GM19238 (cell line): ENCODE data around the gene MYO16.

Source experiments
- DNase-seq: peaks from one replicate; pipeline ENCODE4 v3.0.0; 2011; ENCODE audit warnings: low spot score; ENCODE audit not compliant: insufficient read length

The MYO16 gene

GRCh38 chr13:108927615-108928014 lies 298.2 kb downstream of the MYO16 start:
- no peak for DNase-seq

- DNase-seq: no peak
Observed at GRCh38 chr13:108929532-108930206, 300.3 kb downstream of the MYO16 start.

- no peak for DNase-seq
Observed at GRCh38 chr13:108932196-108932595, 302.8 kb downstream of the MYO16 start.

GRCh38 chr13:108933061-108933460 lies 303.6 kb downstream of the MYO16 start:
- no peak for DNase-seq

- no peak for DNase-seq
Observed at GRCh38 chr13:108938155-108938554, 308.7 kb downstream of the MYO16 start.

GRCh38 chr13:108940121-108940520 lies 310.7 kb downstream of the MYO16 start:
- no peak for DNase-seq

GRCh38 chr13:108943842-108944241 lies 314.4 kb downstream of the MYO16 start:
- no peak for DNase-seq

- no peak for DNase-seq
Observed at GRCh38 chr13:108944760-108945159, 315.3 kb downstream of the MYO16 start.

GRCh38 chr13:108947551-108948030 lies 318.2 kb downstream of the MYO16 start:
- no peak for DNase-seq

GRCh38 chr13:108948251-108948671 lies 318.9 kb downstream of the MYO16 start:
- no peak for DNase-seq

GRCh38 chr13:108950333-108951010 lies 321.1 kb downstream of the MYO16 start:
- no peak for DNase-seq

- DNase-seq: no peak
Observed at GRCh38 chr13:108955741-108956140, 326.3 kb downstream of the MYO16 start.

GRCh38 chr13:108957369-108958012 lies 328.1 kb downstream of the MYO16 start:
- no peak for DNase-seq

- DNase-seq: no peak
Observed at GRCh38 chr13:108958013-108958376, 328.6 kb downstream of the MYO16 start.

GRCh38 chr13:108959234-108959633 lies 329.8 kb downstream of the MYO16 start:
- no peak for DNase-seq

GRCh38 chr13:108960006-108960405 lies 330.6 kb downstream of the MYO16 start:
- no peak for DNase-seq

GRCh38 chr13:108961542-108962125 lies 332.2 kb downstream of the MYO16 start:
- DNase-seq: peak; percentile 5

GRCh38 chr13:108962654-108963053 lies 333.2 kb downstream of the MYO16 start:
- DNase-seq: no peak

GRCh38 chr13:108963276-108963810 lies 333.9 kb downstream of the MYO16 start:
- no peak for DNase-seq

- DNase-seq: no peak
Observed at GRCh38 chr13:108963846-108964600, 334.6 kb downstream of the MYO16 start.

GRCh38 chr13:108964606-108965005 lies 335.2 kb downstream of the MYO16 start:
- DNase-seq: no peak
